HEK293 (cell line): ENCODE results near the gene GIMD1.

Experiments
- CTCF ChIA-PET: fragments of 350-600 bp; formaldehyde crosslinking; extraction: SDS; loops from one replicate; lab custom pipeline; 2021; ENCODE audit warnings: antibody characterized with exemption; lab: Yijun Ruan, JAX
- POLR2A ChIA-PET: fragments of 300-600 bp; formaldehyde crosslinking; extraction: SDS; loops from one replicate; lab custom pipeline; 2020; ENCODE audit warnings: antibody characterized with exemption, inconsistent platforms; lab: Yijun Ruan, JAX
- H3K27ac ChIP-seq: fragments of 200-500 bp; sonication (Bioruptor generic); 2 replicates; pipeline ENCODE4 v1.5.1; 2014; ENCODE audit warnings: low read depth, low read length, control low read depth, inconsistent platforms; ENCODE audit errors: extremely low read depth
- H3K36me3 ChIP-seq, 2 experiments: fragments of 200-500 bp in 1 of 2; sonication (Bioruptor generic) in 1 of 2; 1 replicate in 1 of 2; 2 replicates in 1 of 2; pipeline ENCODE4 v1.5.1; 2014 to 2017; ENCODE audit warnings: inconsistent platforms in 2 of 2, low read length in 2 of 2; ENCODE audit not compliant: control insufficient read depth in 2 of 2, insufficient read depth in 1 of 2
- H3K4me1 ChIP-seq: fragments of 200-500 bp; sonication (Bioruptor generic); 2 replicates; pipeline ENCODE4 v1.5.1; 2014; ENCODE audit warnings: mild to moderate bottlenecking, low read length, inconsistent platforms; ENCODE audit not compliant: control insufficient read depth, insufficient read depth
- H3K4me3 ChIP-seq: 2 replicates; pipeline ENCODE4 v1.5.1; 2011; ENCODE audit warnings: low read depth, mild to moderate bottlenecking, control low read depth, low read length, moderate library complexity
- H3K9me3 ChIP-seq: fragments of 200-500 bp; sonication (Bioruptor generic); 2 replicates; pipeline ENCODE4 v1.5.1; 2014; ENCODE audit warnings: low read depth, low read length, inconsistent platforms; ENCODE audit not compliant: control insufficient read depth, insufficient read depth
- BCL11B ChIP-seq: fragments of 450-650 bp; formaldehyde crosslinking; IDR thresholded peaks from 2 replicates; pipeline ENCODE4 v1.5.1; 2016; ENCODE audit warnings: low read depth, missing biosample characterization, missing genetic modification characterization
- BCL6B ChIP-seq: fragments of 450-650 bp; formaldehyde crosslinking; IDR thresholded peaks from 2 replicates; pipeline ENCODE4 v1.5.1; 2017; ENCODE audit warnings: missing biosample characterization, missing genetic modification characterization
- KLF16 ChIP-seq: fragments of 450-650 bp; formaldehyde crosslinking; IDR thresholded peaks from 2 replicates; pipeline ENCODE4 v1.5.1; 2017; ENCODE audit warnings: missing biosample characterization, missing genetic modification characterization
- MZF1 ChIP-seq: fragments of 450-650 bp; formaldehyde crosslinking; IDR thresholded peaks from 2 replicates; pipeline ENCODE4 v1.5.1; 2017; ENCODE audit warnings: missing biosample characterization, missing genetic modification characterization, borderline replicate concordance
- OSR2 ChIP-seq: fragments of 450-650 bp; formaldehyde crosslinking; IDR thresholded peaks from 2 replicates; pipeline ENCODE4 v1.5.1; 2016; ENCODE audit warnings: missing biosample characterization, missing genetic modification characterization
- SP7 ChIP-seq: fragments of 450-650 bp; formaldehyde crosslinking; IDR thresholded peaks from 2 replicates; pipeline ENCODE4 v1.5.1; 2016; ENCODE audit warnings: missing biosample characterization, missing genetic modification characterization
- ZBTB48 ChIP-seq: fragments of 450-650 bp; formaldehyde crosslinking; IDR thresholded peaks from 2 replicates; pipeline ENCODE4 v1.5.1; 2016; ENCODE audit warnings: missing biosample characterization, missing genetic modification characterization
- ZNF10 ChIP-seq: fragments of 450-650 bp; formaldehyde crosslinking; IDR thresholded peaks from 2 replicates; pipeline ENCODE4 v1.5.1; 2017; ENCODE audit warnings: missing biosample characterization, missing genetic modification characterization
- ZNF280C ChIP-seq: fragments of 450-650 bp; formaldehyde crosslinking; IDR thresholded peaks from 2 replicates; pipeline ENCODE4 v1.5.1; 2016; ENCODE audit warnings: missing biosample characterization, missing genetic modification characterization
- ZNF292 ChIP-seq: fragments of 450-650 bp; formaldehyde crosslinking; IDR thresholded peaks from 2 replicates; pipeline ENCODE4 v1.5.1; 2016; ENCODE audit warnings: low read depth, missing biosample characterization, missing genetic modification characterization, borderline replicate concordance
- ZNF302 ChIP-seq: fragments of 450-650 bp; formaldehyde crosslinking; IDR thresholded peaks from 2 replicates; pipeline ENCODE4 v1.5.1; 2016; ENCODE audit warnings: missing biosample characterization, missing genetic modification characterization, low read depth
- ZNF394 ChIP-seq: fragments of 450-650 bp; formaldehyde crosslinking; IDR thresholded peaks from 2 replicates; pipeline ENCODE4 v1.5.1; 2016; ENCODE audit warnings: missing biosample characterization, missing genetic modification characterization, mild to moderate bottlenecking, moderate library complexity, borderline replicate concordance
- ZNF488 ChIP-seq: fragments of 450-650 bp; formaldehyde crosslinking; IDR thresholded peaks from 2 replicates; pipeline ENCODE4 v1.5.1; 2016; ENCODE audit warnings: missing biosample characterization, missing genetic modification characterization
- ZNF501 ChIP-seq: fragments of 450-650 bp; formaldehyde crosslinking; IDR thresholded peaks from 2 replicates; pipeline ENCODE4 v1.5.1; 2016; ENCODE audit warnings: missing biosample characterization, missing genetic modification characterization
- ZNF600 ChIP-seq: fragments of 450-650 bp; formaldehyde crosslinking; IDR thresholded peaks from 2 replicates; pipeline ENCODE4 v1.5.1; 2016; ENCODE audit warnings: missing biosample characterization, missing genetic modification characterization
- ZNF624 ChIP-seq: fragments of 450-650 bp; formaldehyde crosslinking; IDR thresholded peaks from 2 replicates; pipeline ENCODE4 v1.5.1; 2017; ENCODE audit warnings: missing biosample characterization, missing genetic modification characterization
- ZNF660 ChIP-seq: fragments of 450-650 bp; IDR thresholded peaks from 2 replicates; pipeline ENCODE4 v1.5.1; 2018; ENCODE audit warnings: missing biosample characterization, mild to moderate bottlenecking, missing genetic modification characterization
- ZNF747 ChIP-seq: fragments of 450-650 bp; formaldehyde crosslinking; IDR thresholded peaks from 2 replicates; pipeline ENCODE4 v1.5.1; 2016; ENCODE audit warnings: missing biosample characterization, missing genetic modification characterization
- ZSCAN16 ChIP-seq: fragments of 450-650 bp; formaldehyde crosslinking; IDR thresholded peaks from 2 replicates; pipeline ENCODE4 v1.5.1; 2016; ENCODE audit warnings: missing biosample characterization, missing genetic modification characterization
- ZSCAN18 ChIP-seq: fragments of 450-650 bp; formaldehyde crosslinking; IDR thresholded peaks from 2 replicates; pipeline ENCODE4 v1.5.1; 2016; ENCODE audit warnings: missing biosample characterization, missing genetic modification characterization
- ZSCAN5A ChIP-seq: fragments of 450-650 bp; formaldehyde crosslinking; IDR thresholded peaks from 2 replicates; pipeline ENCODE4 v1.5.1; 2016; ENCODE audit warnings: missing biosample characterization, missing genetic modification characterization

Gene GIMD1

GRCh38 chr4:106316773-106317409 is 51.7 kb downstream of the GIMD1 start:
- Histone ChIP-seq H3K9me3 (no peaks in the 10 kb centered on the region), H3K4me1 (peaks cover 2% of the 10 kb centered on the region; the same call in 1 of the 2 replicates), H3K36me3 (peaks cover 0 to 10% of the 10 kb centered on the region in 2 experiments; a peak in 1 of 3 replicates)
- TF ChIP-seq ZNF10 (tag by site-specific recombination): no peak
- no peak for TF ChIP-seq KLF16 (tag by site-specific recombination)
- no peak for TF ChIP-seq ZNF302 (tag by site-specific recombination)
- no peak for TF ChIP-seq ZNF292 (tag by site-specific recombination)
- no peak for TF ChIP-seq ZSCAN16 (tag by site-specific recombination)
- no peak for TF ChIP-seq BCL11B (tag by site-specific recombination)
- TF ChIP-seq ZNF600 (tag by site-specific recombination): 0 out of 2 replicates have a peak, but pooled peaks have one; percentile 5
- TF ChIP-seq ZNF488 (tag by site-specific recombination): no peak
- TF ChIP-seq OSR2 (tag by site-specific recombination): no peak
- no peak for TF ChIP-seq ZNF280C (tag by site-specific recombination)
- no peak for TF ChIP-seq ZNF394 (tag by site-specific recombination)
- no peak for TF ChIP-seq ZNF747
- TF ChIP-seq ZNF660: 0 out of 2 replicates have a peak, but pooled peaks have one; percentile 0
- no peak for TF ChIP-seq ZNF624 (tag by site-specific recombination)
- no peak for TF ChIP-seq ZSCAN5A (tag by site-specific recombination)
- TF ChIP-seq ZBTB48 (tag by site-specific recombination): peak; percentile 5; the same call in 1 of the 2 replicates
- no peak for TF ChIP-seq ZSCAN18 (tag by site-specific recombination)
- TF ChIP-seq ZNF501 (tag by site-specific recombination): no peak
- no peak for TF ChIP-seq BCL6B
- TF ChIP-seq MZF1 (tag by site-specific recombination): no peak
- TF ChIP-seq SP7: no peak
- TF ChIP-seq, all 188 proteins: peak for 3
- Histone ChIP-seq H3K4me3 (peak overlapping the region; percentile 77), H3K27ac (peak overlapping the region; percentile 91)
- CTCF ChIA-PET: interaction anchor here (0.7 kb wide), 1 partner anchor 1404 kb away, joined by 3 read pairs; no protein-coding TSS in a partner anchor
- POLR2A ChIA-PET: no interaction called here
